ENCODE data around the gene JUND.
A peak's percentile ranks its signal among the peaks of the same experiment; 100 is the strongest.

Gene JUND

GRCh38 chr19:18293642-18294466 is 12.4 kb upstream of the JUND start:
- no peak for DNase-seq (ENCODE audit: low read depth)
- no peak overlapping the region for H3K4me3 ChIP-seq (ENCODE audit: low read length)
- TF ChIP-seq CTCF (conservative IDR thresholded peaks at IDR 0.05; ENCODE audit: low read depth, low read length) = peak; percentile 7

GRCh38 chr19:18292810-18293641 is 11.6 kb upstream of the JUND start:
- DNase-seq (ENCODE audit: low read depth) = no peak
- H3K4me3 ChIP-seq (ENCODE audit: low read length) = peak overlapping the region; percentile 60
- no peak for TF ChIP-seq CTCF (conservative IDR thresholded peaks at IDR 0.05; ENCODE audit: low read depth, low read length)

- DNase-seq (ENCODE audit: low read depth) = no peak
- no peak for TF ChIP-seq CTCF (conservative IDR thresholded peaks at IDR 0.05; ENCODE audit: low read depth, low read length)
- peak overlapping the region; percentile 60 for H3K4me3 ChIP-seq (ENCODE audit: low read length)
Observed at GRCh38 chr19:18292462-18292809, 11.0 kb upstream of the JUND start.

- peak overlapping the region; percentile 60 for H3K4me3 ChIP-seq (ENCODE audit: low read length)
- DNase-seq (ENCODE audit: low read depth) = no peak
- TF ChIP-seq CTCF (conservative IDR thresholded peaks at IDR 0.05; ENCODE audit: low read depth, low read length) = no peak
Observed at GRCh38 chr19:18291590-18292461, 10.4 kb upstream of the JUND start.

GRCh38 chr19:18291019-18291524 is 9.7 kb upstream of the JUND start:
- peak overlapping the region; percentile 40 for H3K4me3 ChIP-seq (ENCODE audit: low read length)
- no peak for DNase-seq (ENCODE audit: low read depth)
- no peak for TF ChIP-seq CTCF (conservative IDR thresholded peaks at IDR 0.05; ENCODE audit: low read depth, low read length)

- H3K4me3 ChIP-seq (ENCODE audit: low read length) = no peak overlapping the region
- no peak for TF ChIP-seq CTCF (conservative IDR thresholded peaks at IDR 0.05; ENCODE audit: low read depth, low read length)
- no peak for DNase-seq (ENCODE audit: low read depth)
Observed at GRCh38 chr19:18290302-18291018, 9.0 kb upstream of the JUND start.

All from retinal pigment epithelial cell (primary cell).